HG03135 (cell line): ENCODE results near the gene FKBP1A.

Experiments used
- ATAC-seq: cut with Tn5 transposase; IDR thresholded peaks from one replicate; pipeline ENCODE4 v1.9.1; 2021; ENCODE audit warnings: mild to moderate bottlenecking, moderate library complexity; ENCODE audit not compliant: unreplicated experiment

The FKBP1A gene

DNA sequence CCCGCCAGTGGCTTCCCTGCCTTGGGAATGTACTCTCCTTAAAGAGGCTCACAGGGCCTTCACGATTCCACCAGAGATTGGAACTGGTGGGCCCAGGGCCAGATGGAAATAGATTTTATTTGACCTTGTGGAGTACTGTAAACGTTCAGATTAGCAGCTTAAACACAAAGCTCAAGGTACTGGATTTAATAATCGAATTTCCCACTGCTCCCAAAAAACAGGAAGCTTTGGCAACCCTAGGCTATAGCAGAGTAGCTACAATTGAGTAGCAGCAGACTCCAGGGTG lies 71.3 kb downstream of the FKBP1A start:
- ATAC-seq: no peak

DNA sequence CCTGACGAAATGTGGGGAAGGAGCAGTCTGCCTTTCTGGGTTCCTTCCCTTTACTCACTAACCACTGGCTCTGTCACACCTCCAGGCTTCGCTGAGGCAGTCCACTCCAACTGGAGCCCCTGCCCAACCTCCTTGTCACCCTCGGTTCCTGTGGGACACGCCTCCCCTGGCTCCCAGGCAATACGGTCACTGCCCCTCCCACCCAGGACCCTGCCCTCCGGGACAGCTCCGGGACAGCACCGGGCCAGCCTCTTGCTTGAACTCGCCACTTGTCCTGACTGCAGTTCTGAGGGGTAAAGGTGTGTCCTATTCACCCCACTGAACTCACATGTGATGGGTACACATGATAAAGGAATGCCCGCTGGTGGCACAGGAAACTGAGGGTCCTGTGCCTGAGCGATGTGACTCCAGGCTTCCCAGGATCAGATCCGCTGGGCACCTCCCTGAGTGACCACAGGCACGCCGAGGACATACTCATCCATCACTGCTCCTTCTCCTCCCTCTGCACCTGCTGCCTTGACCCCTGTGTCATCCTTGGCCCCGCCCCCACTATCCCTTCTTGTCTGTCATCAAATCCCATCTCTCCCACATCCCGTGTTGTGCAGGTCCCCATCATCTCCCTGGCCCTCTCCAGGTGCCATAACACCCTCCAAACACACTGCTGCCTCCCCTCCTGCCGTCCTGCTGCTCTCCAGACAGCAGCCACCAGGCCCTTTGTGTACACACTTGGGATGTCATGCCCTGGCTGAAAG lies 71.8 kb downstream of the FKBP1A start:
- ATAC-seq: no peak

DNA sequence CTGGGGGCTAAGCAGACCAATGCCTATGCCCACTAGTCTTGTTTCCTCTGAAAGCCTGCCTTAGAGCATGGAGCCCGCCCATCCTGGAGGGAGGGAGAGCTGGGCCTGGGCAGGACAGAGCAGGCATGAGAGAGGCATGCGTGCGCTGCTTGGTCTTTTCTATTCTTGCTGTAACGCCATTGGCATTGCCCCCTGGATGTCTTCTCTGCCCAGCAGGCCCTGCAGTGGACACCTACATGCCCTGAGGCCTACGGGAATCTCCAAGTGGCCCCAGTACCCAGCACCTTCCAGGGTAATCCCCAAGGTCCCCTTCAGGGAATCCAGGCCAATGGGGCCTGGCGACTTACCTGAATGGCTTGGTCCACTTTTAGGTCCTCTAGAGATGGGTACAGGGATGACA lies 72.8 kb downstream of the FKBP1A start:
- ATAC-seq: no peak

DNA sequence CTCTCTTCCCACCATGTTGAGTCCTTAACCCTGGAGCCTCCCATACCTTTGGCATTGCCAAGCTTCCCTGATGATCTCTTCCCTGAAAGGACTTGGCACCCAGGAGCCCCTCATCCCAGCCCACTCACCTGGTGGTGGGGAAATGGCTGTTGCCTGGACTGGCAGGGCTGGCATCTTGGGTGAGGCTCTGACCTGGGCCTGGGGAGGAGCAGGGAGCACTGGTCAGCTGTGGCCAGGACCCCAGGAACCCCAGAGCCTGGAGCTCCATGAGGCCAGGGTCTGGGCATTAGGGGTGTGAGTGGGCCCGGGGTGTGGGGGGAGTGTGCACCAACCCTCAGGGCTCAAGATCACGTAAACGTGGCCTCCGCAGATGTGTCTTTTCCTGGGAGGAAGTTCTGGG lies 73.4 kb downstream of the FKBP1A start:
- no peak for ATAC-seq

DNA sequence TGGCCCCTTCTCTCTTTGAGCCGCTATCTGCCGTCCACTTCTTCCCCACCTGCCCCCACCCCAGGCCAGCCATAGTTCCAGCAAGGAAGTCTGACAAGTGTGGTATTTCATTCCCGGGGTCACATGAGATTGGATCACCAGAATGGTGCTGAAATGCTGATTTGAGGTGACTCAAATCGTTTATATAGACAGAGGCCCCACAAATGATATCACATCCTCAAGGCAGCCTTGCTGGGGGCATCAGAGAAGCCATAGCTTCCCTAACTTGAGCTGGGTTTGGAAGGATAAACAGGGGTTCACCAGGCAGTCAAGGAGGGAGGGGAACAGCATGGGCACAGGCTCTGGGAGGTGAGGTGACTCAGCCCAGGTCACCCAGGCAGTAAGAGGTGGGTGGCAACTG lies 73.8 kb downstream of the FKBP1A start:
- no peak for ATAC-seq
